Kidney epithelial cell (primary cell): ENCODE results near the gene RAD1. TPM values are rescaled to one million over a fixed set of nuclear protein-coding genes. Genes with fewer than 3 reads are reported as not detected.

Experiments used
- DNase-seq: peaks from one replicate; pipeline ENCODE4 v3.0.0-alpha.2; 2010; ENCODE audit warnings: low read depth
- H3K27me3 ChIP-seq: 2 replicates; pipeline ENCODE4 v1.6.0; 2011; ENCODE audit warnings: low read length; ENCODE audit not compliant: control insufficient read depth, insufficient read depth
- H3K36me3 ChIP-seq: 2 replicates; pipeline ENCODE4 v1.5.1; 2011; ENCODE audit warnings: low read length; ENCODE audit not compliant: control insufficient read depth, insufficient read depth
- H3K4me3 ChIP-seq: 2 replicates; pipeline ENCODE4 v1.5.1; 2011; ENCODE audit warnings: low read depth, mild to moderate bottlenecking, control low read depth, low read length
- CTCF ChIP-seq: IDR thresholded peaks from 2 replicates; pipeline ENCODE4 v1.5.1; 2011; ENCODE audit warnings: mild to moderate bottlenecking, moderate library complexity, low read length, control low read depth, inconsistent platforms; ENCODE audit not compliant: insufficient read depth, poor library complexity, severe bottlenecking
- total RNA-seq: library from RNA; depleted of rRNA; stranded (reverse); fragments of >200 nt; gene quantifications from 2 replicates; pipeline ENCODE4 v1.2.3, GENCODE V29; 2015

Gene RAD1, protein sequence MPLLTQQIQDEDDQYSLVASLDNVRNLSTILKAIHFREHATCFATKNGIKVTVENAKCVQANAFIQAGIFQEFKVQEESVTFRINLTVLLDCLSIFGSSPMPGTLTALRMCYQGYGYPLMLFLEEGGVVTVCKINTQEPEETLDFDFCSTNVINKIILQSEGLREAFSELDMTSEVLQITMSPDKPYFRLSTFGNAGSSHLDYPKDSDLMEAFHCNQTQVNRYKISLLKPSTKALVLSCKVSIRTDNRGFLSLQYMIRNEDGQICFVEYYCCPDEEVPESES
- total RNA-seq = 13.1 and 17.9 TPM in 2 replicates

DNA sequence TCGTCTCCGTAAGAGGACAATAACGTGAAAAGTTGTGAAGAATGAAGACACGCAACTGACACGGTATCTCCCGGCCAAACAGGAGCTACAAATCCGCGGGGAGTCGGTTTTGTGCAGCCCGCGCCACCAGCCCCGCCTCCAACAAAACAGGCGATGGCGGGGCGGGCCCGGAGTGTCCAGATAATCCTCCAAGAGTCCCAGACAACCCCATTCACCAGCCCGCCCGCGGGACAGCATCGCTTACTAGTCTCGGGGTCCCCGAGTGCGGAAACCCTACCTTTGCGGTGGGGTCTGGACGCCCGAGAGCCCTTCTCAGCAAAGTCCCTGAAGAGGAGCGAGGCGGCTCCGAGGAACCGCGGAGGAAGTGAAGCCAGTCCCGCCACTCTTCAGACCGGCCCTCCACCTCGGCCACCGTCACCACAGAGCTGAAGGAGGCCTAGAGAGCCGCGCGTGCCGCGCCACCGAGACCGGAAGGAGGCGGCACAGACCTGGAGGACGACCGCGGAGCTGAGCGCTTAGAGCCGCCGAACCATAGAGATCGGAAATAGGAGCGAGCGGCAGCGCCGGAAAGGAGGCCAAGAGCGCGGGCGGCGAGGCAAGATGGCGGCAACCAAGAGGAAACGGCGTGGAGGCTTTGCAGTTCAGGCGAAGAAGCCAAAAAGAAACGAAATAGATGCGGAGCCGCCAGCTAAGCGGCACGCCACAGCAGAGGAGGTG, at the start of gene RAD1, which contains the start of gene BRIX1:
Gene RAD1 (minus strand): TSS at position 366 of the 717 bp plus-strand sequence. CDS start 612 bp downstream, outside the sequence.
Gene BRIX1 (plus strand): TSS at position 573 of the 717 bp plus-strand sequence. CDS start 28 bp downstream, at position 601.
- no peaks in the 10 kb centered on the region for H3K27me3 ChIP-seq

GRCh38 chr5:34959323-34959722, 44.0 kb upstream of the RAD1 start:
- TF ChIP-seq CTCF = no peak
- Histone ChIP-seq H3K27me3 (no peaks in the 10 kb centered on the region), H3K36me3 (no peaks in the 10 kb centered on the region)

More for the DNA sequence above, at the start of gene RAD1, which contains the start of gene BRIX1:
- H3K36me3 ChIP-seq = no peaks in the 10 kb centered on the region
- DNase-seq = peak; percentile 85
- H3K4me3 ChIP-seq = peak within 1 kb of the TSS; percentile 88
- peak; percentile 24 for TF ChIP-seq CTCF

DNA sequence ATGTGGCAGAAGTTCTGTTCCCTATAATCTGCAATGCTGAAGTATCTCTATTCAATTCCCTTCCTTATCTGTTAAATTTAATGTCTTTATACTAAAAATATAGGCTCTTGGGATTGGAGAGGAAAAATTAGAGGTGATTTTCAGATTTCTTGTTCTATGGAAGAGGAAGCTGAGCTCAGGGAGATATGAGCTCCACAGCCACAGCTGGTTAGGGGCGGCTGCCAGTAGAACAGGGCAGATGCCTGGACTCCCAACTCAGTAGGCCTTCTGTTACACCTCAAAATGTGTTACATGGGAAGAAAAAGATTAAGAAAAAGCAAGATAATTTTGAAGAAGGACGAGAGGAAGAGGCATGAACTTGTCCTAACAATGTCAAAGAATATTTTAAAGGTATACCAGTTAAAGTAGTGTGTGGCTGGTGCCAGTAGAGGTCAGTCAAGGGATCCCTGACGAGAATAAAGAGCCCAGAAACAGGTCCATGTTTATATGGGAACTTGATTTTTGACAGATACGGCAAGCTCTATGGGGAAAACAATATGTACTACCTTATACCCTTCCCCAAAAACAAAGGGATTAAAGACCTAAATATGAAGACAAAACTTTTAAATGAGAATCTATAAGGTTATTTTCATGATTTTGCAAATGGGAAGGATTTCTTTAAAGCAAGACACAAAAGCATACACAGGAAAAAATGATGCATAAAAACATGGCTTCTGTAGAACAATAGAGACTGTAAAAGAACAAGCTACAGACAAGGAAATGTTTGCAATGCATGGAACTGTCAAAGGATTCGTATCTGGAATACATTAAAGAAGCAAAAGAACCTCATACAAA, 42.8 kb upstream of the RAD1 start:
- Histone ChIP-seq H3K27me3 (no peaks in the 10 kb centered on the region), H3K36me3 (no peaks in the 10 kb centered on the region), H3K4me3 (no peak overlapping the region)
- no peak for DNase-seq
- peak; percentile 73 for TF ChIP-seq CTCF

More at GRCh38 chr5:34959323-34959722, 44.0 kb upstream of the RAD1 start:
- H3K4me3 ChIP-seq = no peak overlapping the region
- peak; percentile 77 for DNase-seq

- no peaks in the 10 kb centered on the region for H3K36me3 ChIP-seq
- H3K4me3 ChIP-seq = no peak overlapping the region
- no peaks in the 10 kb centered on the region for H3K27me3 ChIP-seq
- no peak for TF ChIP-seq CTCF
- DNase-seq = no peak
These were observed 42.0 kb upstream of the RAD1 start for GRCh38 chr5:34957321-34957720.

- Histone ChIP-seq H3K4me3 (no peak overlapping the region), H3K27me3 (no peaks in the 10 kb centered on the region), H3K36me3 (no peaks in the 10 kb centered on the region)
- TF ChIP-seq CTCF = no peak
- no peak for DNase-seq
These were observed 29.2 kb upstream of the RAD1 start for GRCh38 chr5:34944460-34945047.
